Gastroesophageal sphincter (tissue), 3 donors: ENCODE measurements around the gene CHAC1.

ENCODE experiments used
- EP300 ChIP-seq: sonication (generic); formaldehyde crosslinking; IDR thresholded peaks from one replicate; pipeline ENCODE4 v1.6.1; 2017; ENCODE audit warnings: antibody characterized with exemption, mild to moderate bottlenecking
- POLR2A ChIP-seq, 2 donors: fragments of 450-650 bp; IDR thresholded peaks; one replicate each; pipeline ENCODE4 v1.6.1; 2017; ENCODE audit warnings: antibody characterized with exemption in 2 of 2, mild to moderate bottlenecking in 2 of 2, moderate library complexity in 1 of 2
- POLR2AphosphoS5 ChIP-seq: sonication (generic); formaldehyde crosslinking; IDR thresholded peaks from one replicate; pipeline ENCODE4 v1.6.1; 2017; ENCODE audit warnings: antibody characterized with exemption
- TF ChIP-seq, protein P1 (sequence below), 4 experiments: fragments of 200-600 bp in 2 of 4; fragments of 450-650 bp in 2 of 4; sonication (generic) in 1 of 4; IDR thresholded peaks; one replicate each; pipeline ENCODE4 v1.5.1; 2017 to 2019; ENCODE audit warnings: antibody characterized with exemption in 4 of 4, mild to moderate bottlenecking in 2 of 4, moderate library complexity in 2 of 4

DNA sequence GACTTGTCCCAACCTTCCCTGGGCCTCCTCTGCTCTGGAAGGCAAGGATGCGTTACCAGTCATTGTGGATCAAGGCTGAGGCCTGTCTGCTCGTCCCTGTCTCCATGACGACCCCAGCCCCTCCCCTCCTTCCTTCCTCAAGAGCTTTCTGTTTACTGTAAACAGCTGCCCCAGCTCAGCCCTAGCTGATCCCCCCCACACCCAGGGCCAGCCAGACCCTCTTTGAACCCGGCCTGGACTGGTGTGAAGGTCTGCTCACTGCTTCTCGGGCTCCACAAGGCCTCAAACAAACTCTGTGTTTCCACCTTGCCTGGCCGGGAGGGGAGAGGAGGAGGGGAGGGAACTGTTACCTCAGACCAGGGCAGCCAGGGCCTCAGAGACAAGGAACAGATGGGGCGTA, 42.1 kb upstream of the CHAC1 start:
- TF ChIP-seq, protein P1, sequence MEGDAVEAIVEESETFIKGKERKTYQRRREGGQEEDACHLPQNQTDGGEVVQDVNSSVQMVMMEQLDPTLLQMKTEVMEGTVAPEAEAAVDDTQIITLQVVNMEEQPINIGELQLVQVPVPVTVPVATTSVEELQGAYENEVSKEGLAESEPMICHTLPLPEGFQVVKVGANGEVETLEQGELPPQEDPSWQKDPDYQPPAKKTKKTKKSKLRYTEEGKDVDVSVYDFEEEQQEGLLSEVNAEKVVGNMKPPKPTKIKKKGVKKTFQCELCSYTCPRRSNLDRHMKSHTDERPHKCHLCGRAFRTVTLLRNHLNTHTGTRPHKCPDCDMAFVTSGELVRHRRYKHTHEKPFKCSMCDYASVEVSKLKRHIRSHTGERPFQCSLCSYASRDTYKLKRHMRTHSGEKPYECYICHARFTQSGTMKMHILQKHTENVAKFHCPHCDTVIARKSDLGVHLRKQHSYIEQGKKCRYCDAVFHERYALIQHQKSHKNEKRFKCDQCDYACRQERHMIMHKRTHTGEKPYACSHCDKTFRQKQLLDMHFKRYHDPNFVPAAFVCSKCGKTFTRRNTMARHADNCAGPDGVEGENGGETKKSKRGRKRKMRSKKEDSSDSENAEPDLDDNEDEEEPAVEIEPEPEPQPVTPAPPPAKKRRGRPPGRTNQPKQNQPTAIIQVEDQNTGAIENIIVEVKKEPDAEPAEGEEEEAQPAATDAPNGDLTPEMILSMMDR (IDR thresholded peaks at IDR 0.05), result no peak
- TF ChIP-seq POLR2A (IDR thresholded peaks at IDR 0.05), result no peak
- no peak for TF ChIP-seq POLR2AphosphoS5
- TF ChIP-seq EP300, result no peak
